22Rv1 (cell line): ENCODE data around the gene IL1R2.

ENCODE experiments used
- H3K27ac ChIP-seq: fragments of 450-650 bp; 2 replicates; pipeline ENCODE4 v1.5.1; 2017
- CTCF ChIP-seq: fragments of 450-650 bp; IDR thresholded peaks from 2 replicates; pipeline ENCODE4 v1.5.1; 2017; ENCODE audit warnings: mild to moderate bottlenecking
- ZFX ChIP-seq: fragments of 450-650 bp; IDR thresholded peaks from 2 replicates; pipeline ENCODE4 v1.6.1; 2017; ENCODE audit warnings: antibody characterized with exemption, borderline replicate concordance

The IL1R2 gene

GRCh38 chr2:102070058-102070642 is 78.4 kb downstream of the IL1R2 start:
- TF ChIP-seq CTCF (no peak), ZFX (no peak)
- H3K27ac ChIP-seq: no peak overlapping the region

GRCh38 chr2:102072741-102073140 is 81.0 kb downstream of the IL1R2 start:
- H3K27ac ChIP-seq: no peak overlapping the region

GRCh38 chr2:102073168-102073724 is 81.5 kb downstream of the IL1R2 start:
- TF ChIP-seq ZFX (no peak), CTCF (no peak)

More at GRCh38 chr2:102072741-102073140, 81.0 kb downstream of the IL1R2 start:
- TF ChIP-seq CTCF (no peak), ZFX (no peak)

GRCh38 chr2:102074152-102074783 is 82.5 kb downstream of the IL1R2 start:
- TF ChIP-seq CTCF: no peak
- no peak for TF ChIP-seq ZFX
- H3K27ac ChIP-seq: no peak overlapping the region

More at GRCh38 chr2:102073168-102073724, 81.5 kb downstream of the IL1R2 start:
- H3K27ac ChIP-seq: no peak overlapping the region

GRCh38 chr2:102075479-102075878 is 83.7 kb downstream of the IL1R2 start:
- no peak overlapping the region for H3K27ac ChIP-seq
- TF ChIP-seq CTCF (no peak), ZFX (no peak)

- TF ChIP-seq ZFX: no peak
- no peak for TF ChIP-seq CTCF
- no peak overlapping the region for H3K27ac ChIP-seq
Measured at GRCh38 chr2:102076512-102076911, 84.8 kb downstream of the IL1R2 start.
